ENCODE data around the gene GRIP2.

GRCh38 chr3:14550651-14551611, 10.8 kb upstream of the GRIP2 start:
- no peak for TF ChIP-seq CTCF (IDR thresholded peaks at IDR 0.05; ENCODE audit: low read length)
- TF ChIP-seq EZH2 (optimal IDR thresholded peaks at IDR 0.05; ENCODE audit: low read depth, low read length), result no peak
